H1 (cell line): ENCODE results near the gene UMODL1. TPM values are rescaled to one million over a fixed set of nuclear protein-coding genes. Genes with fewer than 3 reads are reported as not detected.

Experiments used
- CTCF ChIA-PET: fragments of 300-600 bp; sonication (Branson Sonifier 250); formaldehyde crosslinking; loops from one replicate; lab custom pipeline; 2021; ENCODE audit not compliant: partially characterized antibody; lab: Charles Lee
- POLR2A ChIA-PET: fragments of 300-600 bp; sonication (Branson Sonifier 250); formaldehyde crosslinking; loops from one replicate; lab custom pipeline; 2021; ENCODE audit warnings: inconsistent platforms; ENCODE audit not compliant: partially characterized antibody; lab: Charles Lee
- DNase-seq, 2 experiments: peaks; one replicate each; pipeline versions ENCODE4 v3.0.0 to v3.0.0-alpha.2; 2010 to 2022; ENCODE audit warnings: low spot score in 2 of 2, low read depth in 1 of 2, mixed read lengths in 1 of 2
- FAIRE-seq: peaks from 2 replicates; lab custom pipeline; 2011; peaks lifted over from hg19 to GRCh38; lab: Jason Lieb, UNC
- H2AFZ ChIP-seq: 2 replicates; pipeline ENCODE4 v1.8.1; 2012; ENCODE audit warnings: low read length, inconsistent platforms
- H2AK5ac ChIP-seq: 2 replicates; pipeline ENCODE4 v1.6.1; 2013; ENCODE audit warnings: low read depth, low read length
- H2BK120ac ChIP-seq: replicated peaks from 2 replicates; pipeline ENCODE3; 2013; ENCODE audit warnings: low read depth, low read length, inconsistent platforms
- H2BK12ac ChIP-seq: 2 replicates; pipeline ENCODE4 v1.6.1; 2013; ENCODE audit warnings: low read depth, low read length
- H2BK15ac ChIP-seq: 2 replicates; pipeline ENCODE4 v1.6.1; 2013; ENCODE audit warnings: low read length
- H2BK20ac ChIP-seq: 2 replicates; pipeline ENCODE4 v1.6.1; 2013; ENCODE audit warnings: low read length
- H2BK5ac ChIP-seq: 2 replicates; pipeline ENCODE4 v1.6.1; 2013; ENCODE audit warnings: low read depth, low read length
- H3K14ac ChIP-seq: 2 replicates; pipeline ENCODE4 v1.6.1; 2013; ENCODE audit warnings: inconsistent platforms; ENCODE audit not compliant: insufficient read length
- H3K18ac ChIP-seq: 2 replicates; pipeline ENCODE4 v1.6.1; 2013; ENCODE audit warnings: low read length; ENCODE audit errors: extremely low read depth
- H3K23ac ChIP-seq: 2 replicates; pipeline ENCODE4 v1.6.1; 2013; ENCODE audit warnings: inconsistent platforms; ENCODE audit not compliant: insufficient read length
- H3K23me2 ChIP-seq: 2 replicates; pipeline ENCODE4 v1.6.1; 2013; ENCODE audit warnings: low read depth, low read length
- H3K27ac ChIP-seq: 2 replicates; pipeline ENCODE4 v1.6.1; 2011; ENCODE audit warnings: low read depth, low read length, inconsistent platforms
- H3K27me3 ChIP-seq, 4 experiments: replicated peaks in 1 of 4; 1 replicate in 1 of 4; 2 replicates in 3 of 4; pipeline versions ENCODE4 v1.6.1 to v1.8.1; 2011 to 2013; ENCODE audit warnings: low read length in 3 of 4, mild to moderate bottlenecking in 3 of 4, inconsistent platforms in 2 of 4, mixed read lengths in 2 of 4, moderate library complexity in 1 of 4; ENCODE audit not compliant: control insufficient read depth in 3 of 4, insufficient read depth in 3 of 4; ENCODE audit errors: extremely low read depth in 1 of 4
- H3K36me3 ChIP-seq, 4 experiments: 2 replicates each; pipeline versions ENCODE4 v1.6.1 to v1.8.1; 2011 to 2013; ENCODE audit warnings: mild to moderate bottlenecking in 4 of 4, low read length in 3 of 4, moderate library complexity in 2 of 4, control low read depth in 1 of 4, inconsistent platforms in 1 of 4; ENCODE audit not compliant: insufficient read depth in 4 of 4, control insufficient read depth in 2 of 4
- H3K4ac ChIP-seq: replicated peaks from 2 replicates; pipeline ENCODE3; 2013; ENCODE audit warnings: low read length, low read depth, mixed read lengths, inconsistent platforms; ENCODE audit not compliant: insufficient read length
- H3K4me1 ChIP-seq, 4 experiments: replicated peaks in 1 of 4; 1 replicate in 1 of 4; 2 replicates in 3 of 4; pipeline versions ENCODE4 v1.6.1 to v1.8.1; 2011 to 2013; ENCODE audit warnings: low read length in 3 of 4, inconsistent platforms in 2 of 4, mixed read lengths in 1 of 4; ENCODE audit not compliant: insufficient read depth in 4 of 4, control insufficient read depth in 3 of 4
- H3K4me2 ChIP-seq, 2 experiments: 2 replicates each; pipeline versions ENCODE4 v1.6.1 to v1.8.1; 2011 to 2013; ENCODE audit warnings: low read depth in 2 of 2, low read length in 2 of 2, control low read depth in 1 of 2, inconsistent platforms in 1 of 2, mild to moderate bottlenecking in 1 of 2; ENCODE audit not compliant: insufficient read depth in 1 of 2
- H3K4me3 ChIP-seq, 4 experiments: fragments of 200-600, 300-600 bp in 1 of 4; sonication (generic), shearing (Covaris generic), sonication (Bioruptor Twin) in 1 of 4; 2 replicates each; pipeline versions ENCODE4 v1.5.1 to v1.8.1; 2011 to 2016; ENCODE audit warnings: low read length in 4 of 4, low read depth in 3 of 4, control low read depth in 2 of 4, inconsistent platforms in 2 of 4, mild to moderate bottlenecking in 2 of 4, mixed read lengths in 1 of 4, moderate library complexity in 1 of 4; ENCODE audit not compliant: insufficient read depth in 2 of 4; ENCODE audit errors: extremely low read depth in 1 of 4
- H3K56ac ChIP-seq: replicated peaks from 2 replicates; pipeline ENCODE3; 2013; ENCODE audit warnings: low read depth, mild to moderate bottlenecking, mixed read lengths, low read length, inconsistent platforms; ENCODE audit not compliant: insufficient read length
- H3K79me1 ChIP-seq: 2 replicates; pipeline ENCODE4 v1.6.1; 2013; ENCODE audit warnings: low read depth, low read length, control low read depth
- H3K79me2 ChIP-seq, 2 experiments: 2 replicates each; pipeline versions ENCODE4 v1.6.1 to v1.8.1; 2012 to 2013; ENCODE audit warnings: low read length in 2 of 2, mild to moderate bottlenecking in 2 of 2, inconsistent platforms in 1 of 2; ENCODE audit not compliant: insufficient read depth in 2 of 2, control insufficient read depth in 1 of 2
- H3K9ac ChIP-seq, 4 experiments: replicated peaks in 1 of 4; 1 replicate in 1 of 4; 2 replicates in 3 of 4; pipeline versions ENCODE4 v1.6.1 to v1.8.1; 2011 to 2013; ENCODE audit warnings: low read depth in 3 of 4, low read length in 3 of 4, control low read depth in 2 of 4, mild to moderate bottlenecking in 2 of 4, moderate library complexity in 2 of 4, inconsistent platforms in 1 of 4; ENCODE audit errors: extremely low read depth in 1 of 4
- H3K9me3 ChIP-seq, 2 experiments: 2 replicates each; pipeline versions ENCODE4 v1.6.1 to v1.8.1; 2012 to 2013; ENCODE audit warnings: mild to moderate bottlenecking in 2 of 2, moderate library complexity in 2 of 2, control low read depth in 1 of 2, inconsistent platforms in 1 of 2, low read depth in 1 of 2, low read length in 1 of 2, mixed read lengths in 1 of 2; ENCODE audit not compliant: insufficient read depth in 2 of 2
- H4K20me1 ChIP-seq, 2 experiments: replicated peaks in 1 of 2; 2 replicates each; pipeline versions ENCODE3 to v1.8.1; 2011 to 2013; ENCODE audit warnings: inconsistent platforms in 2 of 2, low read length in 2 of 2, mild to moderate bottlenecking in 1 of 2; ENCODE audit not compliant: insufficient read depth in 2 of 2, control insufficient read depth in 1 of 2
- H4K5ac ChIP-seq: 2 replicates; pipeline ENCODE4 v1.6.1; 2013; ENCODE audit warnings: low read length, low read depth, mixed read lengths, inconsistent platforms; ENCODE audit not compliant: insufficient read length
- H4K8ac ChIP-seq: 2 replicates; pipeline ENCODE4 v1.8.0; 2013; ENCODE audit warnings: mild to moderate bottlenecking, moderate library complexity, low read length, inconsistent platforms; ENCODE audit not compliant: insufficient read depth; ENCODE audit errors: extremely low read depth
- H4K91ac ChIP-seq: replicated peaks from 2 replicates; pipeline ENCODE3; 2013; ENCODE audit warnings: low read length, mixed read lengths, inconsistent platforms; ENCODE audit not compliant: insufficient read length
- ATF2 ChIP-seq: IDR thresholded peaks from 2 replicates; pipeline ENCODE4 v1.6.1; 2012; ENCODE audit warnings: low read length, inconsistent platforms
- GTF2F1 ChIP-seq: IDR thresholded peaks from 2 replicates; pipeline ENCODE4 v1.6.1; 2012; ENCODE audit warnings: low read depth, low read length, improper control_type of control experiment, borderline replicate concordance
- JUN ChIP-seq: IDR thresholded peaks from 2 replicates; pipeline ENCODE4 v1.6.1; 2011; ENCODE audit warnings: low read depth, mild to moderate bottlenecking, improper control_type of control experiment, low read length
- KDM4A ChIP-seq: IDR thresholded peaks from one replicate; pipeline ENCODE4 v1.7.1; 2012; ENCODE audit warnings: low read depth, mild to moderate bottlenecking, moderate library complexity, low read length, inconsistent platforms; ENCODE audit not compliant: severe bottlenecking
- RAD21 ChIP-seq, 2 experiments: IDR thresholded peaks in 1 of 2; conservative IDR thresholded peaks in 1 of 2; 2 replicates each; pipeline ENCODE4 v1.6.1; 2011; ENCODE audit warnings: low read depth in 2 of 2, low read length in 2 of 2, improper control_type of control experiment in 1 of 2, inconsistent platforms in 1 of 2, mild to moderate bottlenecking in 1 of 2, moderate library complexity in 1 of 2
- RXRA ChIP-seq: IDR thresholded peaks from 2 replicates; pipeline ENCODE4 v1.6.1; 2011; ENCODE audit warnings: low read depth, mild to moderate bottlenecking, low read length, moderate library complexity; ENCODE audit not compliant: insufficient read depth
- TBP ChIP-seq: IDR thresholded peaks from 2 replicates; pipeline ENCODE4 v1.6.1; 2011; ENCODE audit warnings: low read depth, low read length, improper control_type of control experiment
- WGBS, 2 experiments: shearing (Covaris generic) in 1 of 2; methylation state at CpG; one replicate each; pipeline versions ENCODE4 v1.1.6 to v1.1.7; 2013 to 2015; ENCODE audit warnings: low lambda C conversion rate in 2 of 2, mixed read lengths in 2 of 2, inconsistent platforms in 1 of 2, low coverage in 1 of 2, missing lambda C conversion rate in 1 of 2; ENCODE audit not compliant: insufficient replicate concordance in 2 of 2, insufficient coverage in 1 of 2, insufficient read length in 1 of 2; ENCODE audit errors: extremely low coverage in 1 of 2, missing lambda C conversion rate in 1 of 2; 5-methylcytosine and 5-hydroxymethylcytosine counted together
- polyA plus RNA-seq, 7 experiments: library from polyadenylated mRNA; depleted of rRNA in 3 of 7; stranded (reverse) in 5 of 7; unstranded in 2 of 7; fragments of >200 nt in 5 of 7; fragments of 200-250 nt in 2 of 7; gene quantifications; 1 replicate in 5 of 7; 2 replicates in 1 of 7; 4 replicates in 1 of 7; pipeline versions ENCODE4 v1.2.1 to v1.2.3, GENCODE V29; 2011 to 2013; ENCODE audit warnings: missing spikeins in 2 of 7, mixed read lengths in 2 of 7
- total RNA-seq: library from RNA; stranded (reverse); fragmentation: NEBNext Ultra II Directional; extraction: Animal tissue kit (Norgen Biotek cat#: 25700); gene quantifications from 2 replicates; pipeline ENCODE4 v1.2.1, GENCODE V29; 2021

UMODL1 gene
- total and polyA plus RNA-seq, 2 of the 8 experiments (the other 6 are each of a cell fraction or from before 2014, with no cell fraction given): not detected

- H3K4me2 ChIP-seq: no peak overlapping the region
- peak overlapping the region; percentile 93 for H2AK5ac ChIP-seq
- peak overlapping the region; percentile 21 for H2BK120ac ChIP-seq
- no peak overlapping the region for H3K9ac ChIP-seq
- peak overlapping the region; percentile 25; the same call in 1 of the 2 replicates for H2AFZ ChIP-seq
- peaks cover 4% of the 10 kb centered on the region; the same call in 1 of the 2 replicates for H3K23me2 ChIP-seq
- 88% methylated on average over 6 of the region's 7 CpGs; no CpG with 5 or more reads in 1 of the 2 experiments for WGBS, 2 experiments
- TF ChIP-seq TBP: no peak
- no peak for TF ChIP-seq KDM4A
- TF ChIP-seq JUN: no peak
- no peak for TF ChIP-seq RXRA
- no peak for TF ChIP-seq ATF2
- no peak for TF ChIP-seq RAD21 (IDR thresholded peaks at IDR 0.05 in 1 of 2, conservative IDR thresholded peaks at IDR 0.05 in 1 of 2; ENCODE audit: low read depth in 2 of 2, low read length in 2 of 2)
- TF ChIP-seq GTF2F1: no peak
- no peak for DNase-seq
- H3K18ac ChIP-seq: peak overlapping the region; percentile 48; the same call in 1 of the 2 replicates
- H3K36me3 ChIP-seq: no peaks in the 10 kb centered on the region
- POLR2A ChIA-PET: no interaction called here
- no peak overlapping the region for H3K4ac ChIP-seq
- H2BK15ac ChIP-seq: peak overlapping the region; percentile 36; the same call in 1 of the 2 replicates
- no peak overlapping the region for H3K14ac ChIP-seq
- peak overlapping the region; percentile 91 for H2BK5ac ChIP-seq
- no peak overlapping the region; the same call in 1 of the 2 replicates for H4K8ac ChIP-seq
- H3K27ac ChIP-seq: no peak overlapping the region
- no peaks in the 10 kb centered on the region for H3K79me1 ChIP-seq
- H3K56ac ChIP-seq: no peak overlapping the region
- CTCF ChIA-PET: no interaction called here
- H3K27me3 ChIP-seq: no peaks in the 10 kb centered on the region
- H4K91ac ChIP-seq: peak overlapping the region; percentile 90
- peaks cover 0 to 5% (median 2%) of the 10 kb centered on the region in 4 experiments; a peak in 5 of 7 replicates for H3K4me1 ChIP-seq
- H4K20me1 ChIP-seq: no peaks in the 10 kb centered on the region
- no peak for FAIRE-seq
- H2BK20ac ChIP-seq: peak overlapping the region; percentile 97; the same call in 1 of the 2 replicates
- H3K23ac ChIP-seq: no peak overlapping the region
- H3K4me3 ChIP-seq: no peak overlapping the region
- no peaks in the 10 kb centered on the region for H3K9me3 ChIP-seq
- H4K5ac ChIP-seq: no peak overlapping the region
- H3K79me2 ChIP-seq: no peaks in the 10 kb centered on the region
- H2BK12ac ChIP-seq: peak overlapping the region; percentile 94; the same call in 1 of the 2 replicates
These were observed 90.4 kb downstream of the UMODL1 start for GRCh38 chr21:42161401-42161955.
